Thoracic aorta (tissue), 2 donors: ENCODE results near the gene CA5A. TPM values are rescaled to one million over a fixed set of nuclear protein-coding genes. Genes with fewer than 3 reads are reported as not detected.

Experiments used
- ATAC-seq: fragments of 150-250 bp; one replicate; pipeline ENCODE4 v1.8.0; 2017; ENCODE audit warnings: low read depth; ENCODE audit not compliant: insufficient number of reproducible peaks, low FRiP score
- DNase-seq: peaks from one replicate; pipeline ENCODE4 v3.0.0-alpha.2; 2020; ENCODE audit warnings: low spot score
- H3K27ac ChIP-seq, 2 donors: fragments of 200-600 bp; sonication (generic); 1 replicate in 1 of 2; 2 replicates in 1 of 2; pipeline ENCODE4 v1.5.1; 2016; ENCODE audit warnings: mild to moderate bottlenecking in 2 of 2, moderate library complexity in 2 of 2
- H3K27me3 ChIP-seq: fragments of 200-600 bp; sonication (generic); replicated peaks from 2 replicates; pipeline ENCODE4 v1.6.0; 2016; ENCODE audit warnings: mild to moderate bottlenecking; ENCODE audit not compliant: insufficient read depth
- H3K36me3 ChIP-seq: fragments of 200-600 bp; sonication (generic); one replicate; pipeline ENCODE4 v1.5.1; 2016
- H3K4me1 ChIP-seq, 2 donors: fragments of 200-600 bp; sonication (generic); 1 replicate in 1 of 2; 2 replicates in 1 of 2; pipeline versions ENCODE4 v1.5.1 to v1.6.0; 2016; ENCODE audit warnings: low read depth in 2 of 2, mild to moderate bottlenecking in 1 of 2; ENCODE audit not compliant: control insufficient read depth in 1 of 2
- H3K4me3 ChIP-seq: fragments of 200-600 bp; sonication (generic); 2 replicates; pipeline ENCODE4 v1.5.1; 2016; ENCODE audit warnings: mild to moderate bottlenecking
- H3K9me3 ChIP-seq: fragments of 200-600 bp; sonication (generic); 2 replicates; pipeline ENCODE4 v1.5.1; 2016
- CTCF ChIP-seq: fragments of 200-600 bp; sonication (generic); IDR thresholded peaks from one replicate; pipeline ENCODE4 v1.5.1; 2019; ENCODE audit warnings: antibody characterized with exemption
- total RNA-seq, 2 donors: library from RNA; depleted of rRNA; stranded (reverse); fragments of >200 nt; gene quantifications; one replicate each; pipeline versions ENCODE4 v1.1.0 to v1.2.3, GENCODE V29; 2016

CA5A gene
- total RNA-seq, 2 donors from 2014 or later: not detected

GRCh38 chr16:87842209-87842869 lies 94.0 kb downstream of the CA5A start:
- no peak for TF ChIP-seq CTCF
- ATAC-seq (no peak), DNase-seq (no peak)
- H3K4me1 ChIP-seq: no peaks in the 10 kb centered on the region
- H3K4me3 ChIP-seq: no peak overlapping the region
- no peaks in the 10 kb centered on the region for H3K36me3 ChIP-seq
- no peaks in the 10 kb centered on the region for H3K9me3 ChIP-seq
- H3K27me3 ChIP-seq: no peaks in the 10 kb centered on the region
- no peak overlapping the region for H3K27ac ChIP-seq

- Histone ChIP-seq H3K4me3 (no peak overlapping the region), H3K27me3 (no peaks in the 10 kb centered on the region), H3K9me3 (no peaks in the 10 kb centered on the region), H3K27ac (no peak overlapping the region), H3K4me1 (no peaks in the 10 kb centered on the region), H3K36me3 (no peaks in the 10 kb centered on the region)
- no peak for DNase-seq
- no peak for ATAC-seq
- no peak for TF ChIP-seq CTCF
Measured at GRCh38 chr16:87841340-87842208, 94.8 kb downstream of the CA5A start.

GRCh38 chr16:87840271-87840978 lies 95.9 kb downstream of the CA5A start:
- H3K4me1 ChIP-seq: no peaks in the 10 kb centered on the region
- ATAC-seq (no peak), DNase-seq (no peak)
- H3K9me3 ChIP-seq: no peaks in the 10 kb centered on the region
- no peaks in the 10 kb centered on the region for H3K27me3 ChIP-seq
- no peak overlapping the region for H3K27ac ChIP-seq
- no peaks in the 10 kb centered on the region for H3K36me3 ChIP-seq
- TF ChIP-seq CTCF: no peak
- H3K4me3 ChIP-seq: no peak overlapping the region

GRCh38 chr16:87839542-87840270 lies 96.6 kb downstream of the CA5A start:
- Histone ChIP-seq H3K36me3 (no peaks in the 10 kb centered on the region), H3K4me1 (no peaks in the 10 kb centered on the region), H3K27ac (no peak overlapping the region), H3K9me3 (no peaks in the 10 kb centered on the region), H3K4me3 (no peak overlapping the region), H3K27me3 (no peaks in the 10 kb centered on the region)
- ATAC-seq: no peak
- no peak for DNase-seq
- no peak for TF ChIP-seq CTCF
